Thoracic aorta (tissue), 2 donors: ENCODE results near the gene GABPB2. TPM values are rescaled to one million over a fixed set of nuclear protein-coding genes. Genes with fewer than 3 reads are reported as not detected.

Source experiments
- ATAC-seq: fragments of 150-250 bp; one replicate; pipeline ENCODE4 v1.8.0; 2017; ENCODE audit warnings: low read depth; ENCODE audit not compliant: insufficient number of reproducible peaks, low FRiP score
- DNase-seq: peaks from one replicate; pipeline ENCODE4 v3.0.0-alpha.2; 2020; ENCODE audit warnings: low spot score
- H3K27ac ChIP-seq, 2 donors: fragments of 200-600 bp; sonication (generic); 1 replicate in 1 of 2; 2 replicates in 1 of 2; pipeline ENCODE4 v1.5.1; 2016; ENCODE audit warnings: mild to moderate bottlenecking in 2 of 2, moderate library complexity in 2 of 2
- H3K27me3 ChIP-seq: fragments of 200-600 bp; sonication (generic); replicated peaks from 2 replicates; pipeline ENCODE4 v1.6.0; 2016; ENCODE audit warnings: mild to moderate bottlenecking; ENCODE audit not compliant: insufficient read depth
- H3K36me3 ChIP-seq: fragments of 200-600 bp; sonication (generic); one replicate; pipeline ENCODE4 v1.5.1; 2016
- H3K4me1 ChIP-seq, 2 donors: fragments of 200-600 bp; sonication (generic); 1 replicate in 1 of 2; 2 replicates in 1 of 2; pipeline versions ENCODE4 v1.5.1 to v1.6.0; 2016; ENCODE audit warnings: low read depth in 2 of 2, mild to moderate bottlenecking in 1 of 2; ENCODE audit not compliant: control insufficient read depth in 1 of 2
- H3K4me3 ChIP-seq: fragments of 200-600 bp; sonication (generic); 2 replicates; pipeline ENCODE4 v1.5.1; 2016; ENCODE audit warnings: mild to moderate bottlenecking
- H3K9me3 ChIP-seq: fragments of 200-600 bp; sonication (generic); 2 replicates; pipeline ENCODE4 v1.5.1; 2016
- total RNA-seq, 2 donors: library from RNA; depleted of rRNA; stranded (reverse); fragments of >200 nt; gene quantifications; one replicate each; pipeline versions ENCODE4 v1.1.0 to v1.2.3, GENCODE V29; 2016
- TF ChIP-seq, protein P1 (sequence below): fragments of 200-600 bp; sonication (generic); IDR thresholded peaks from one replicate; pipeline ENCODE4 v1.5.1; 2019; ENCODE audit warnings: antibody characterized with exemption

GABPB2 gene
- total RNA-seq, 2 donors from 2014 or later, result 24.6 to 33.0 TPM

DNA sequence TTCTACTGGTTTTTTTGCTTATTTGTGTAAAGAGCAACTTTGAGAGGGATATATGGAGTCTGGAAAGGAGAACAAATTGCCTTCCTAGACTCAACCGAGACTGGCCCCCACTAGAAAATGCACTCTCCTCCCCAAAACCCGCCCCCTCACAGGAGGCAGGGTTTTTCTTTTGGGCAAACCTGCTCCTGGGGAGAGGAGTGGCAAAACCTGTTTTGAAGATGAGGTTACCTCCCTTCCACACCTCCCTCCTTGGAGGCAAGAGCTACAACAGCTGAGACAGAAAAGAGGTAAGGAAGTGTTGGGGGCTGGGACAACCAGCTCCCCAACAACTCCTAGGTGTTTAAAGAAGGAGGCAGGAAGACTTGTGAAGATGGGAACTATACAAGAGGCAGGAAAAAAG is 34.2 kb upstream of the GABPB2 start, which contains the start of gene BNIPL:
Gene BNIPL (plus strand): TSS at position 231 of the 400 bp plus-strand sequence. CDS start 140 bp downstream, at position 371.
- Histone ChIP-seq H3K27me3 (no peaks in the 10 kb centered on the region), H3K4me3 (no peak within 1 kb of the TSS), H3K9me3 (no peaks in the 10 kb centered on the region), H3K36me3 (peaks cover 18% of the 10 kb centered on the region), H3K27ac (no peak within 1 kb of the TSS), H3K4me1 (no peaks in the 10 kb centered on the region)
- TF ChIP-seq, protein P1, sequence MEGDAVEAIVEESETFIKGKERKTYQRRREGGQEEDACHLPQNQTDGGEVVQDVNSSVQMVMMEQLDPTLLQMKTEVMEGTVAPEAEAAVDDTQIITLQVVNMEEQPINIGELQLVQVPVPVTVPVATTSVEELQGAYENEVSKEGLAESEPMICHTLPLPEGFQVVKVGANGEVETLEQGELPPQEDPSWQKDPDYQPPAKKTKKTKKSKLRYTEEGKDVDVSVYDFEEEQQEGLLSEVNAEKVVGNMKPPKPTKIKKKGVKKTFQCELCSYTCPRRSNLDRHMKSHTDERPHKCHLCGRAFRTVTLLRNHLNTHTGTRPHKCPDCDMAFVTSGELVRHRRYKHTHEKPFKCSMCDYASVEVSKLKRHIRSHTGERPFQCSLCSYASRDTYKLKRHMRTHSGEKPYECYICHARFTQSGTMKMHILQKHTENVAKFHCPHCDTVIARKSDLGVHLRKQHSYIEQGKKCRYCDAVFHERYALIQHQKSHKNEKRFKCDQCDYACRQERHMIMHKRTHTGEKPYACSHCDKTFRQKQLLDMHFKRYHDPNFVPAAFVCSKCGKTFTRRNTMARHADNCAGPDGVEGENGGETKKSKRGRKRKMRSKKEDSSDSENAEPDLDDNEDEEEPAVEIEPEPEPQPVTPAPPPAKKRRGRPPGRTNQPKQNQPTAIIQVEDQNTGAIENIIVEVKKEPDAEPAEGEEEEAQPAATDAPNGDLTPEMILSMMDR, result no peak
- no peak for ATAC-seq
- no peak for DNase-seq

DNA sequence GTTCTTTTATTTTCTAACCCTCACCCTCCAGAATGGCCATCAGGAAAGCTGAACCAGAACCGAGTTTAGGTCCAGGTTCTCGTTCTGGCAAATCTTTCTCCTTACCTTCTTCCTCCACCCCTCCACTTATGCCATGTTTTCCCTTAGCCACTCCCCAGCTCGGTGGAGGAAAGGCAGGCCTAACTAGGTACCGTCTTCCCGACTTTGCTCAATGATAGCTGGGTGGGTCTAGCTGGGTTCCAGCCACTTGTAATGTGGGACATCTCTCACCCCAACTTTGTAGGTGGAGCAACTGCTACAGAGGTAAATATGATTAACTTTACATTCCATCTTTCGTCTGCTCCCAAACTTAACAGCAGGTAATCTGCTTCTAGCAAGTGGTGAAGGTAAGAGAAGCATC is 33.5 kb upstream of the GABPB2 start:
- no peaks in the 10 kb centered on the region for H3K27me3 ChIP-seq
- H3K9me3 ChIP-seq, result no peaks in the 10 kb centered on the region
- TF ChIP-seq, protein P1, result no peak
- H3K4me1 ChIP-seq, result no peaks in the 10 kb centered on the region
- H3K36me3 ChIP-seq, result peaks cover 13% of the 10 kb centered on the region
- DNase-seq (no peak), ATAC-seq (no peak)
- H3K27ac ChIP-seq, result no peak overlapping the region
- H3K4me3 ChIP-seq, result no peak overlapping the region

DNA sequence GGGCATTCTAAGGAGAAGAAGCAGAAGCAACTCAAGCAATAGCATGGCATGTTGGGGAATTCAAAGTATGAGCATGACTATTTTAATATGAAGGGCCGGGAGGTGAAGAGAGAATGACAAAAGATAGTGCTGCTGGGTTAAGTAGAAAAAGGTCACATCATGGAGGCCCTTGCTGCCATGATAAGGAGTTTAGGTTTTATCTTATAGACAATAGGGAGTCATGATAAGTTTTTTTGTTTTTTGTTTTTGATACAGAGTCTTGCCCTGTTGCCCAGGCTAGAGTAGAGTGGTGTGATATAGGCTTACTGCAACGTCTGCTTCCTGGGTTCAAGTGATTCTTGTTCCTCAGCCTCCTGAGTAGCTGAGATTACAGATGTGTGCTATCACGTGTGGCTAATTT is 31.0 kb upstream of the GABPB2 start:
- DNase-seq (no peak), ATAC-seq (no peak)
- Histone ChIP-seq H3K27ac (no peak overlapping the region), H3K27me3 (no peaks in the 10 kb centered on the region), H3K9me3 (no peaks in the 10 kb centered on the region), H3K4me1 (no peaks in the 10 kb centered on the region), H3K36me3 (no peaks in the 10 kb centered on the region), H3K4me3 (no peak overlapping the region)
- TF ChIP-seq, protein P1, result no peak

DNA sequence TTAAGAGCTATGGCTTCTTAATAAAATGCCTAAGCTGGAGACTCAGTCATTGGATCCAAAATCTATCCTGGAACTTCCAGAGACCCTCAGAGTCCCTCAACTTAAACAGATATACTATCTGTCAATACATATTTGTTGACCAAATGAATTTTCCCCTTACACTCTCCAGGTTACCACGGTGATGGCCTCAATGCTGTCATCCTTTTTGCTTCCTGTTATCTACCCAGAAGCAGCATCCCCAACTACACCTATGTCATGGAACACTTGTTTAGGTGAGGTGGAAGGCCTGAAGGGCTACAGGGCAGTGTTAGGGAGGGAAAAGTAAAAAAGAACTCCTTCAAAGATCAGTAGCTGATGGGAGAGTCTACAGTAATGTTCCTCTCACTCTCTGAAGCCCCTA is 27.4 kb upstream of the GABPB2 start:
- no peak for ATAC-seq
- Histone ChIP-seq H3K4me3 (no peak overlapping the region), H3K27ac (no peak overlapping the region), H3K36me3 (no peaks in the 10 kb centered on the region), H3K27me3 (no peaks in the 10 kb centered on the region), H3K9me3 (no peaks in the 10 kb centered on the region), H3K4me1 (peaks cover 5 to 6% of the 10 kb centered on the region in 2 donors)
- DNase-seq, result no peak
- TF ChIP-seq, protein P1, result no peak

DNA sequence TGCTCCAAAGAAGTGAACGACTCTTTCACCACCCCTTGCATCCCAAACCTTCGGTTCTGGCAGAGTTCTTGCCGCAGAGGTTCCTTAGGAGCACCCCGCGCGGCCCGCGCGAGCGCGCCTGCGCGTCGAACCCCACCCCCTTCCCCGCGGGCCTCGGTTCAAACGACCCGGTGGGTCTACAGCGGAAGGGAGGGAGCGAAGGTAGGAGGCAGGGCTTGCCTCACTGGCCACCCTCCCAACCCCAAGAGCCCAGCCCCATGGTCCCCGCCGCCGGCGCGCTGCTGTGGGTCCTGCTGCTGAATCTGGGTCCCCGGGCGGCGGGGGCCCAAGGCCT is 23.0 kb upstream of the GABPB2 start, which contains the start of gene C1orf56:
Gene C1orf56 (plus strand): TSS at position 161 of the 334 bp plus-strand sequence. CDS start 97 bp downstream, at position 258.
- Histone ChIP-seq H3K4me1 (peaks cover 13 to 27% of the 10 kb centered on the region in 2 donors), H3K4me3 (peak within 1 kb of the TSS; percentile 95), H3K27ac (peak within 1 kb of the TSS; percentile 83 to 89), H3K36me3 (peaks cover 8% of the 10 kb centered on the region), H3K9me3 (no peaks in the 10 kb centered on the region), H3K27me3 (no peaks in the 10 kb centered on the region)
- DNase-seq, result no peak
- TF ChIP-seq, protein P1, result no peak
- ATAC-seq, result peak; percentile 48
